Hematopoietic multipotent progenitor cell treated with erythropoietin and hydrocortisone succinate and interleukin-3 and kit ligand, for 17 days (in vitro differentiated cells): Measurements from ENCODE around the gene HSD17B3.
"Not testable (repeated sequence)": the region's sequence is repeated elsewhere in the genome, so short reads cannot be mapped to it uniquely, and the experiment has no call there.

ENCODE experiments used
- DNase-seq: peaks from one replicate; pipeline ENCODE4 v3.0.0-alpha.2; 2015; ENCODE audit warnings: low spot score

The HSD17B3 gene

GRCh38 chr9:96193236-96193755 is 108.7 kb downstream of the HSD17B3 start:
- DNase-seq = no peak

- DNase-seq = no peak
These were observed 109.3 kb downstream of the HSD17B3 start for GRCh38 chr9:96192710-96193109.

- no peak for DNase-seq
These were observed 112.0 kb downstream of the HSD17B3 start for GRCh38 chr9:96189995-96190394.

GRCh38 chr9:96189581-96189980 is 112.4 kb downstream of the HSD17B3 start:
- not testable (repeated sequence) for DNase-seq

GRCh38 chr9:96188571-96188970 is 113.4 kb downstream of the HSD17B3 start:
- DNase-seq = no peak

- no peak for DNase-seq
These were observed 114.8 kb downstream of the HSD17B3 start for GRCh38 chr9:96187151-96187555.

GRCh38 chr9:96186591-96187011 is 115.4 kb downstream of the HSD17B3 start:
- no peak for DNase-seq

GRCh38 chr9:96185518-96186156 is 116.3 kb downstream of the HSD17B3 start:
- DNase-seq = no peak
